ENCODE results near the gene CLDN9. TPM values are rescaled to one million over a fixed set of nuclear protein-coding genes. Genes with fewer than 3 reads are reported as not detected.
"Not testable (repeated sequence)": the region's sequence is repeated elsewhere in the genome, so short reads cannot be mapped to it uniquely, and the experiment has no call there.

The CLDN9 gene
- total RNA-seq, 1 donor from 2014 or later: 0.73 TPM

DNA sequence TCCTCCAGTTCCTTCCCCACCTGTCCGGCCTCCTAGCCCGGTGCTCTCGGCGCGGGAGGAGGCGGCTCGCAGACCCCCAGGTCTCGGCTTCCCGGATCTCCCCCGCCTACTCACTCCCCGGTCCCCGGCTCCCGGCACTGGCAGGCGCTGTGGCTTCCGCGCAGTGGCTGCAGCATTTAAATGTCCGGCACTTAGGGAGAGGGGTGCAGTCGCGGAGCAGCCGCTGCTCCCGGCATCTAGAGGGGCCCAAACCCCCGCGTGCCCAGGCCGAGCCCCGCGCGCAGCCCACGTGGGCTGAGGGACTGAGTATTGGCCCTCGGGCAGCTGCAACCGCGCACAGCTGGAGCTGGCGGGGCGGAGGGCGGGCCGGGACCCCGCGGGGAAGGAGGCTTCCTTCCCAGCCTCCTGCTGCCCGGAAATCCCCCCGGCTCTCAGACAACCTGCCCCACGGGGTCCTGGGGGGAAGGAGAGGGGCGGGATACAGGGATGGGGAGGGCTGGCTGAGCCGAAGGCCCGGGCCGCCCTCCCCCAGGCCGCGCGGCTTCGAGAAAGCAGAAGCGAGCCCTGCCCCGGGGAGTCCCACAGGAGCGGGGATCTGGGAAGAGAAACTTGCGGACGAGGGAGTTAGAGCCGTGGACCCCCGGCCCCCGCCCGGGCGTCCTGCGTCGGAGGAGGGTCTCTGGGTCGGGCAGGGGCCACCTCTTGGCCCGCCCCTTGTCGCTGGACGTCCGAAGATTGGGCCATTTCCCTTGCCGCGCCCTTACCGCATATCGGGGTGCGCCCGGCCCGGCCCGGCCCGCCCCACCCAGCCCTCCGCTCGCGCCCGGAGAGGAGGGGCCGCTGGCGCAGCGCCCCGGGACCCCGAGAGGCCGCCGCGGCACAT is 33.3 kb downstream of the CLDN9 start, which contains the start of gene MMP25:
MMP25 (plus strand) TSS at position 804 of the 883 bp plus-strand sequence. CDS start 357 bp downstream, outside the sequence.
- DNase-seq (peak; percentile 56), ATAC-seq (ENCODE audit: poor library complexity) (peak; percentile 50)
- intact Hi-C loops (cut with DNase I): no loop called here

DNA sequence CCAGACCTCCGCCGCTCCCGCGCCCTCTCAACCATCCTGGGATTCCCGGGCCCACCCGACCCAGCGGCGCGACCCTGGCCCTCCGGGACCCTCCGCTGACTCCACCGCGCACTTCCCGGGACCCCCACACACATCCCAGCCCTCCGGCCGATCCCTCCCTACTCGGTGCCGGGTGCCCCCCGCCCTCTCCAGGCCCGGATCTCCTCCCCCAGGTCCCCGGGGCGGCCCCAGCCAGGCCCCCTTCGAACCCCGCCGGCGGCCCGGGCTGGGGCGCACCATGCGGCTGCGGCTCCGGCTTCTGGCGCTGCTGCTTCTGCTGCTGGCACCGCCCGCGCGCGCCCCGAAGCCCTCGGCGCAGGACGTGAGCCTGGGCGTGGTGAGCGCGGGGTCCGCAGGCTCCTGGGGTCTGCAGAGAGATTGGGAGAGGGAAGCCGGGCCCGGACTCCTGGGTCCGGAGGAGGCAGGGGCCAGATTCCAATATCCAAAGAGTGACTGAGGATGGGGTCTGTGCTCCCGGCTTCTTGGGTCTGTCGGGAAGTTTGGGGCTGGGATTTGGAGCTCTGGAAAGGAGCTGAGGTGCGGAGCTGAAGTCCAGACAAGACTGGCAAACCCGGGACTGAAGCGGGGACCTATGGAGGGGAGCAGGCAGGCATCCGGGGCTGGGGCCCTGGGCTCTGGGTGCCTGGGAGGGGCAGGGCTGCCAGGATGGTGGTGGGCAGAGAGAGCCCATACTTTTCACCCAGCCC is 34.1 kb downstream of the CLDN9 start:
- DNase-seq: no peak
- intact Hi-C loops (cut with DNase I): no loop called here

DNA sequence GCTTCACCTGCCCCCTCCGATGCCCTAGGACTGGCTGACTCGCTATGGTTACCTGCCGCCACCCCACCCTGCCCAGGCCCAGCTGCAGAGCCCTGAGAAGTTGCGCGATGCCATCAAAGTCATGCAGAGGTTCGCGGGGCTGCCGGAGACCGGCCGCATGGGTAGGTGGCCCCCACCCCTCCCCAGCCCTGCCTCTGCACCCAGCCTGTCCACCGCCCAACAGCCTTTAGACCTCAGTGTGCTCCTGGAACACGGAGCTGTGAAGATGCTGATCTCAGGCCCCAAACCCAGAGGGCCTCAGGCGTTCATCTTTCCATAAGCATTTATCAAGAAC is 34.6 kb downstream of the CLDN9 start:
- ATAC-seq (ENCODE audit: poor library complexity) (no peak), DNase-seq (no peak)
- intact Hi-C loops (cut with DNase I): no loop called here

More for the DNA sequence above, 34.1 kb downstream of the CLDN9 start:
- no peak for ATAC-seq (ENCODE audit: poor library complexity)

DNA sequence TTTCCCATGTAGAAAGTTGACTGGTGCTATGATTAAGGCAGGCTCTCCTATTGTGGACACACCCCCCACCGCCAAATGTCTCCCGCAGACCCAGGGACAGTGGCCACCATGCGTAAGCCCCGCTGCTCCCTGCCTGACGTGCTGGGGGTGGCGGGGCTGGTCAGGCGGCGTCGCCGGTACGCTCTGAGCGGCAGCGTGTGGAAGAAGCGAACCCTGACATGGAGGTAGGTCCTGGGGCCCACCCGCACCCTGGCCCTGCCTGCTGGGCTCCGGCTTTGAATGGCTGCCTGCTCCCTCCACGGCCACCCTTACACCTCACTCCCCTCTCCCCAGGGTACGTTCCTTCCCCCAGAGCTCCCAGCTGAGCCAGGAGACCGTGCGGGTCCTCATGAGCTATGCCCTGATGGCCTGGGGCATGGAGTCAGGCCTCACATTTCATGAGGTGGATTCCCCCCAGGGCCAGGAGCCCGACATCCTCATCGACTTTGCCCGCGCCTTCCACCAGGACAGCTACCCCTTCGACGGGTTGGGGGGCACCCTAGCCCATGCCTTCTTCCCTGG is 37.3 kb downstream of the CLDN9 start:
- ATAC-seq (ENCODE audit: poor library complexity) (no peak), DNase-seq (no peak)
- intact Hi-C loops (cut with DNase I): loop anchor here (10.0 kb wide), 1 partner anchor 115 kb away; no protein-coding TSS in a partner anchor

DNA sequence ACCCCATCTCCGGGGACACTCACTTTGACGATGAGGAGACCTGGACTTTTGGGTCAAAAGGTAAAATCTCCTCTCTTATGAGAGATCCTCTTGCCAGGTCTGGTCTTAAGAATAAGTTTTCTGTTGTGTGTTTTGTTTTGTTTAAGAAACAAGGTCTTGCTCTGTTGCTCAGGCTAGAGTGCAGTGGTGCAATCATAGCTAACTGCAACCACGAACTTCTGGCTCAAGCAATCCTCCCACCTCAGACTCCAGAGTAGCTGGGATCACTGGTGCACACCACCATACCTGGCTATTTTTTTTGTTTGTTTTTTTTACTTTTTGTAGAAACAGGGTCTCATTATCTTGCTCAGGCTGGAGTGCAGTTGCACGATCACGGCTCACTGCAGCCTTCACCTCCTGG is 37.8 kb downstream of the CLDN9 start:
- intact Hi-C loops (cut with DNase I): loop anchor here (10.0 kb wide), 1 partner anchor 114 kb away; no protein-coding TSS in a partner anchor

DNA sequence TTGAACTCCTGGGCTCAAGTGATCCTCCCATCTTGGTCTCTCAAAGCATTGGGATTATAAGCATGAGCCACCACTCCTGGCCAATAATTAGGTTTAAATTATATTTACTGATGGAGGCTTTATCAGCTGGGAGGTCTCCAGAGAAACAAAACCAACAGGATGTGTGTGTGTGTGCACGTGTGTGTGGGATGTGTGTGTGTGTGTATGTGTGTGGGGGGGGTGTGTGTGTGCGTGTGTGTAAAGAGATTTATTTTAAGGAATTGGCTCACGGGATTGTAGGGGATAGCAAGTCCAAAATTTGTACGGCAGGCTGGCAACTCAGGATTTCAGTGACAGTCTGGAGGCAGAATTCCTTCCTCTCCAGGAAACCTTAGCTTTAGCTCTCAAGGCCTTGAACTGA is 38.3 kb downstream of the CLDN9 start:
- ATAC-seq (ENCODE audit: poor library complexity): no peak
- intact Hi-C loops (cut with DNase I): loop anchor here (10.0 kb wide), 1 partner anchor 114 kb away; no protein-coding TSS in a partner anchor

More for the DNA sequence above, 37.8 kb downstream of the CLDN9 start:
- DNase-seq (no peak), ATAC-seq (ENCODE audit: poor library complexity) (no peak)

DNA sequence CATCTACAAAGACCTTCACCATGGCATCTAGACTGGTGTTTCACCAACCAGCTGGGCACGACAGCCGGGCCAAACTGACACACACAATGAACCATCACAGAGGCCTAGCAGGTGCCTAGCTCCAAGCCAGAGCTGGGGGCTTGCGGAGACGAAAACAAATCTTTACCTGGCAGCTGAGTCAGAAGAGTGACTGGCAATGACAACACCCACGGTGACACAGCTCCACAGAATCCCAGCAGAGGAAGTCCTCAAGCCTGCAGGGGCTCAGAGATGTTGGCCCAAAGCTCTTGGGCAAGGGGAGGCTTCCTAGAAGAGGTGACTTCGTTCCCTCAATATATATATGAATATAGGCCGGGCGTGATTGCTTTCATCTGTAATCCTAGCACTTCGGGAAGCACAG is 38.8 kb downstream of the CLDN9 start:
- ATAC-seq (ENCODE audit: poor library complexity): no peak
- no peak for DNase-seq
- intact Hi-C loops (cut with DNase I): loop anchor here (10.0 kb wide), 1 partner anchor 113 kb away; no protein-coding TSS in a partner anchor

More for the DNA sequence above, 38.3 kb downstream of the CLDN9 start:
- DNase-seq: no peak

DNA sequence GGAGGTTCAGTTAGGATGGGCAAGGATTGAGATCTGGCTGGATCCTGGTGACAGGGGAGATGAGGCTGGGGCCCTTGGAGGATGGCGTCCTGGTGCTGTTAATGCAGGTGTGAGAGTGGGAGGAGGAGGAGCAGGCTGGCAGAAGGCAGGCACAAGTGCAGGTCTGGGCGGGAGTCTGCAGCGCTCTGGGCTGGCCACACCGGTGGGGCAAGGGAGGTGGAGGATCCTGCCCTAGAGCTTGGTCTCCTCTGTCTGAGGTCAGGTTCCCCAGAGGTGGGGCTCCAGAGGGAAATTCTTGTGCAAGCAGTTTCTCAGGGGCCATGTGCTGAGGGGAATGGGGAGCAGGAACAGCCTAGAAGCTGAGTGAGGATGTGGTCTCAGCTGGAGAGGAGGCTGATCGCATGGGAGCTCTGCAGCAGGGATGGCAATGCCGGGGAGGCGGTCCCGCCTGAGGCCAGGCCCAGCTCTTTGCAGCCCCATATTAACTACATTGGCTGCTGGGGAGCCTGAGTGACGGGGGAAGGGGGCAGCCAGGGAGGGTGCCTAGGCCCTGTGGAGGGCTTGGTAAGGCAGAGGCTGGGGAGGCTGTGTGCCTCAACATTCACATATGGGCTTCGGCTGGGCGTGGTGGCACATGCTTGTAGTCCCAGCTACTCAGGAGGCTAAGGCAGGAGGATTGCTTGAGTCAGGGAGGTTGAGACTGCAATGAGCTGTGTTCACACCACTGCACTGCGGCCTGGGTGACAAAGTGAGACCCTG is 40.0 kb downstream of the CLDN9 start:
- intact Hi-C loops (cut with DNase I): loop anchor here (10.0 kb wide), 1 partner anchor 112 kb away; no protein-coding TSS in a partner anchor
- DNase-seq; ATAC-seq (ENCODE audit: poor library complexity): not testable (repeated sequence)

DNA sequence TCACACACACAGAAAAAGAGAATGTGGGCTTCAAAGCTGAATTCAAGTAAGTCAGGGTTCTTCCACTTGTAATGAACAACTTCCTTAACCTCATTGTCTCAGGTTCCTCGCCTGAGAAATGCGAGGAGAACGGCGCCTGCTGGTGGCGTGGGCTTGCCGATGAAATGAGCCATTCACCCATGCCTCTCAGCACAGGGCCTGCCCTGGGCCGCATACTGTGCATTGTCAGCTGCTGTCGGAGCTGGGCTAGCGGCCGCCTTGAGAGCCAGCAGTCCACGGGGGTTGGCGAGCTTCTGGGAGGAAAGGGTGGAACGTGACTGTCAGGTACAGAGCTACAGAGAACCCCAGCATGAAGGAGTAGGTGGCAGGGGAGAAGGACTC is 40.6 kb downstream of the CLDN9 start:
- intact Hi-C loops (cut with DNase I): loop anchor here (10.0 kb wide), 1 partner anchor 111 kb away; no protein-coding TSS in a partner anchor
- ATAC-seq (ENCODE audit: poor library complexity); DNase-seq: not testable (repeated sequence)

DNA sequence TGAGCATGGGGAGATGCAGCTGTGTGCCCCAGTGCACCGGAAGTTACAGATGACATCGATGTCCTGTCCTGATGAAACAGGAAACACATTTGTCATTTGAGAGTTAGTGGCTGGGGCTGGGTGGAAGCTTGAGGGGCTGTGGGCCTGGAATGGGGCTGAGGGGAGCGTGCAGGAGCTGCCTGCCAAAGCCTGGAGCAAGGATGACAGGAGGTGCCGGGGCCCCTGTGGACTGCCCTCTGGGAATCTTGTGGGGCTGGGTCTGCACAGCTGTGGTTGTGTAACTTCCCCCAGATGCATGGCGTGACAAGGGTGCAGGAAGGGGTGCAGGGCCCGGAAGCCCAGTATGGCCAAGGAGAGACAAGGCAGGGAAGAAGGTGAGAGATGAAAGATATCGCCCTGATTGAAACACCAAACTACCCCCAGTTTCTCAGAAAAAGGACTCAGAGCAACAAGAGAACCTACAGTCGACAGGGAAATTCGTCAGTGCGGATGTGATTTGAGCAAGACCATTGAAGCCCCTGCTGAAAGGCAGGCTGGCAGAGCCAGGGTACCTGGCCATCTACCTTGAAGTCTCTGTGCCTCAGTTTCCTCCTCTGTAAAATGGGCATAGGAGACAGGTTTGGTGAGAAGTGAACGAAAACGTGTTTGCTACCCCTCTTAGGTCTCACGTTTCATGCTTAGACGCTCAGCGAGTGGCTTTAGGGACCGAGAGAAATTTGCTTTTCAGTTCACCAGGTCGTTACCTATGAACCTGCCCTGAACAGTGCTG is 42.4 kb downstream of the CLDN9 start:
- ATAC-seq (ENCODE audit: poor library complexity) (no peak), DNase-seq (no peak)
- intact Hi-C loops (cut with DNase I): loop anchor here (5.0 to 10.0 kb wide), 2 partner anchors 72 to 110 kb away; no protein-coding TSS in a partner anchor

DNA sequence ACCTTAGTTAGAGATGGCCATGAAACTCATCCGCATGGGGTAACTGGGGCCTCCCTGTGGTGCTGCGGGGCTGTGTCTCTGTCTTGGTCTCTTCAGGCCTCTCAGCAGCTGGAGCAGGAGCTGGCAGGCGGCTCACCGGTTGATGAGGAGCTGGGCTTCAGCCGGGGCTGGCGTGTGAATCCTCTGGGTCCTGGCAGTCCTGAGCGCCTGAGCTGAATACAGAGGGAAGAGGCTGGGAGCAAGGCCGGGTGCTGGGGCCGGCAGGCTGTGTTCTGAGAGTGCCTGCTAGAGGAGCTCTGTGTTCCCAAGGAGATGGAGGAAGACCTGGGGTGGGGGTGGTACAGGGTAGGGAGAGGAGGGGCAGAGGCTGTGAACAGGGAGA is 43.0 kb downstream of the CLDN9 start:
- ATAC-seq (ENCODE audit: poor library complexity); DNase-seq: not testable (repeated sequence)
- intact Hi-C loops (cut with DNase I): loop anchor here (5.0 to 10.0 kb wide), 2 partner anchors 72 to 109 kb away; no protein-coding TSS in a partner anchor

DNA sequence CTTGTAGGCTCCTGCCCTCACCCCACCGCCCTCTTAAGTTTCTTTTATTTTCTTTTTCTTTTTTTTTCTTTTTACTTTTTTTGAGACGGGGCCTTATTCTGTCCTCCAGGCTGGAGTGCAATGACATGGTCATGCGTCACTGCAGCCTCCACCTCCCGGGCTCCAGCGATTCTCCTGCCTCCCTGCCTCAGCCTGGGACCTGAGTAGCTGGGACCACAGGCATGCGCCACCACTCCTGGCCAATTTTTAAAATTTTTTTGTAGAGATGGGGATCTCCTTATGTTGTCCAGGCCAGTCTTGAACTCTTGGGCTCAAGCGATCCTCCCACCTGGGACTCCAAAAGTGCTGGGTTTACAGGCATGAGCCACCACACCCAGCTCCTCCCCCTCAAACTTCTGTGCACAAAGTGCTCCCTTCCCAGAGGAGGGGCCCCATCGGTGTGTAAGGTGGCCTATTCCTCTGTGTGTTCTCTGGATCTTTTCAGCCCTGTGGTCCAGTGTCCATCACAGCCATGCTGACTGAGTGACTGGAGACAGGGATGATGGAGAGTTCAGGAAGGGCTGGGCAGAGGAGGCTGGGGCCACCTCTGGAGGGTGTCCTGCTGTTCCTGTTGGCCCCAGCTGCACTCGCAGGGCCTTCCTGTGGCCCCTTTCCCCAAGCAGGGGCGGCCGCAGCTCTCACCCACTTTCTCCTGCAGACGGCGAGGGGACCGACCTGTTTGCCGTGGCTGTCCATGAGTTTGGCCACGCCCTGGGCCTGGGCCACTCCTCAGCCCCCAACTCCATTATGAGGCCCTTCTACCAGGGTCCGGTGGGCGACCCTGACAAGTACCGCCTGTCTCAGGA is 43.8 kb downstream of the CLDN9 start:
- DNase-seq (peak; percentile 36), ATAC-seq (ENCODE audit: poor library complexity) (no peak)
- intact Hi-C loops (cut with DNase I): loop anchor here (5.0 to 10.0 kb wide), 2 partner anchors 71 to 108 kb away; no protein-coding TSS in a partner anchor

DNA sequence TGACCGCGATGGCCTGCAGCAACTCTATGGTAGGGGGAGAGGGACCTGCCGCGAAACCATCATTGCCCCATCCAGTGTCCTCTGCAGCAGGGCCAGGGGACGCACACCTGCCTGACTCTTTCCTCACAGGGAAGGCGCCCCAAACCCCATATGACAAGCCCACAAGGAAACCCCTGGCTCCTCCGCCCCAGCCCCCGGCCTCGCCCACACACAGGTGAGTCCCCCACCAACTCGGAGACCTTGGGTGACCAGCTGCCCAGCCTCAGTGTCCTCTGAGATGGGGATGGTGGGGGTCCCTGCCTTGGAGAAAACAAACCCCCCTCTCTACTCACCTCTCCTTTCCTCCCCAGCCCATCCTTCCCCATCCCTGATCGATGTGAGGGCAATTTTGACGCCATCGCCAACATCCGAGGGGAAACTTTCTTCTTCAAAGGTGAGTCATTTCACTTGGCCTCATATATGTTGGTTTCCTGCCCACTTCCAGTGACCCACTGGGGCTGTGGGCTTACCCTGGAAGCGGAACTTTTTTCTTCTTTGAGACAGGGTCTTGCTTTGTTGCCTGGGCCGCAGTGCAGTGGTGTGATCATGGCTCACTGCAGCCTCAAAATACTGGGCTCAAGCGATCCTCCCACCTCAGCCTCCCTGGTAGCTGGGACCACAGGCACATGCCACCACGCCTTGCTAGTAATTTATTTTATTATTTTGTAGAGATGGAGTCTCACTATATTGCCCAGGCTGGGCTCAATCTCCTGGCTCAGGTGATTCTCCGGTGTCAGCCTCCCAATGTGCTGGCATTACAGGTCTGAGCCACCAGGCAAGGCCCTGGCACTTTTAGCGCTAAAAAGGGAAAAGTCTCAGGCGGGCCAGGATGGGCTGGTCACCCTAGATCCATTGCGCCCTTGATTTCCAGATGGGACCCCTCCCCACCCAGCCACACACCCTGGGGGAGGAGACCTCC is 44.7 kb downstream of the CLDN9 start:
- no peak for DNase-seq
- intact Hi-C loops (cut with DNase I): loop anchor here (5.0 to 10.0 kb wide), 2 partner anchors 70 to 107 kb away; no protein-coding TSS in a partner anchor

DNA sequence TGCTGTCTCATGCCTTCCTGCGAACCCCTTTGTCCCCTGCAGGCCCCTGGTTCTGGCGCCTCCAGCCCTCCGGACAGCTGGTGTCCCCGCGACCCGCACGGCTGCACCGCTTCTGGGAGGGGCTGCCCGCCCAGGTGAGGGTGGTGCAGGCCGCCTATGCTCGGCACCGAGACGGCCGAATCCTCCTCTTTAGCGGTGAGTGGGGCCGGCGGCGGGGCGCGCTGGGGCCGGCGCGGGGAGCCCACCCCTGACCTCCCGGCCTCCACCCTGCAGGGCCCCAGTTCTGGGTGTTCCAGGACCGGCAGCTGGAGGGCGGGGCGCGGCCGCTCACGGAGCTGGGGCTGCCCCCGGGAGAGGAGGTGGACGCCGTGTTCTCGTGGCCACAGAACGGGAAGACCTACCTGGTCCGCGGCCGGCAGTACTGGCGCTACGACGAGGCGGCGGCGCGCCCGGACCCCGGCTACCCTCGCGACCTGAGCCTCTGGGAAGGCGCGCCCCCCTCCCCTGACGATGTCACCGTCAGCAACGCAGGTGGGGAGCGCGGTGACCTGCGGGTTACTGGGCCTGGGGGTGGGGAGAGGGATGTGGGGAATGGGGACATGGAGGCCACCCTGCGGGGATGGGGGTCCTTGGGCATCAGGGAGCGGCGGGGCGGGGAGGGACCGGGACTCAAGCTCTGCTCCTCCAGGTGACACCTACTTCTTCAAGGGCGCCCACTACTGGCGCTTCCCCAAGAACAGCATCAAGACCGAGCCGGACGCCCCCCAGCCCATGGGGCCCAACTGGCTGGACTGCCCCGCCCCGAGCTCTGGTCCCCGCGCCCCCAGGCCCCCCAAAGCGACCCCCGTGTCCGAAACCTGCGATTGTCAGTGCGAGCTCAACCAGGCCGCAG is 45.7 kb downstream of the CLDN9 start:
- intact Hi-C loops (cut with DNase I): loop anchor here (5.0 to 10.0 kb wide), 2 partner anchors 69 to 106 kb away; no protein-coding TSS in a partner anchor
- peak; percentile 72 for DNase-seq
- ATAC-seq (ENCODE audit: poor library complexity): peak; percentile 42

More for the DNA sequence above, 44.7 kb downstream of the CLDN9 start:
- ATAC-seq (ENCODE audit: poor library complexity): no peak

Data from Right ventricle myocardium superior (tissue), 1 donor.